HepG2 (cell line): Measurements from ENCODE around the gene SPTB. TPM values are rescaled to one million over a fixed set of nuclear protein-coding genes. Genes with fewer than 3 reads are reported as not detected.

Experiments used
- ATAC-seq: fragments of 200-7000 bp; cut with Tn5 transposase; 3 replicates; pipeline ENCODE4 v1.9.1; 2020; ENCODE audit warnings: mild to moderate bottlenecking, moderate library complexity
- BruUV-seq: library from RNA; stranded (reverse); fragments of 400-500 nt; replicated peaks from 2 replicates; lab custom pipeline; 2021; lab: Mats Ljungman, UMichigan
- CTCF ChIA-PET: fragments of 300-600 bp; formaldehyde crosslinking; extraction: SDS; loops from one replicate; lab custom pipeline; 2021; ENCODE audit warnings: low total read pairs, inconsistent platforms, low intra/inter-chr PET ratio; lab: Yijun Ruan, JAX
- POLR2A ChIA-PET: fragments of 350-600 bp; sonication (Branson Sonifier 250); formaldehyde crosslinking; loops from one replicate; lab custom pipeline; 2020; ENCODE audit warnings: antibody characterized with exemption, inconsistent platforms; lab: Yijun Ruan, JAX
- DNase-seq: peaks from one replicate; pipeline ENCODE4 v3.0.0-alpha.2; 2015; ENCODE audit warnings: low spot score
- FAIRE-seq: peaks from 3 replicates; lab custom pipeline; 2011; peaks lifted over from hg19 to GRCh38; lab: Jason Lieb, UNC
- H2AFZ ChIP-seq: one replicate; pipeline ENCODE4 v1.6.1; 2011; ENCODE audit warnings: low read length, inconsistent platforms
- H3K27ac ChIP-seq: fragments of 300-600 bp; 3 replicates; pipeline ENCODE4 v1.8.0; 2011; ENCODE audit warnings: mixed run types, mild to moderate bottlenecking, mixed read lengths, low read length, inconsistent platforms; ENCODE audit not compliant: insufficient read depth; ENCODE audit errors: extremely low read length
- H3K27me3 ChIP-seq, 2 experiments: fragments of 200-600 bp in 1 of 2; 2 replicates in 1 of 2; 3 replicates in 1 of 2; pipeline versions ENCODE4 v1.6.0 to v1.8.0; 2011; ENCODE audit warnings: low read length in 2 of 2, mild to moderate bottlenecking in 2 of 2, moderate library complexity in 2 of 2, inconsistent platforms in 1 of 2; ENCODE audit not compliant: insufficient read depth in 2 of 2, control insufficient read depth in 1 of 2
- H3K36me3 ChIP-seq, 2 experiments: fragments of 200-600 bp in 1 of 2; replicated peaks in 1 of 2; 2 replicates in 1 of 2; 3 replicates in 1 of 2; pipeline versions ENCODE4 v1.5.1 to v1.8.0; 2011; ENCODE audit warnings: low read length in 2 of 2, inconsistent platforms in 1 of 2; ENCODE audit not compliant: insufficient read depth in 2 of 2, control insufficient read depth in 1 of 2
- H3K4me1 ChIP-seq: 2 replicates; pipeline ENCODE4 v1.5.1; 2012; ENCODE audit warnings: low read length, inconsistent platforms; ENCODE audit not compliant: insufficient read depth
- H3K4me2 ChIP-seq: 2 replicates; pipeline ENCODE4 v1.6.0; 2011; ENCODE audit warnings: low read depth, low read length, inconsistent platforms
- H3K4me3 ChIP-seq, 3 experiments: fragments of 200-600 bp in 1 of 3; sonication (generic), shearing (Covaris generic) in 1 of 3; replicated peaks in 1 of 3; 2 replicates each; pipeline ENCODE4 v1.5.1; 2011 to 2016; ENCODE audit warnings: low read length in 3 of 3, inconsistent platforms in 2 of 3, low read depth in 2 of 3, mild to moderate bottlenecking in 2 of 3, control low read depth in 1 of 3, mixed read lengths in 1 of 3; ENCODE audit not compliant: insufficient read depth in 1 of 3
- H3K79me2 ChIP-seq: one replicate; pipeline ENCODE4 v1.6.1; 2011; ENCODE audit warnings: low read length, inconsistent platforms; ENCODE audit not compliant: insufficient read depth
- H3K9ac ChIP-seq: 2 replicates; pipeline ENCODE4 v1.6.0; 2011; ENCODE audit warnings: mild to moderate bottlenecking, low read depth, low read length, inconsistent platforms; ENCODE audit not compliant: insufficient read depth
- H3K9me3 ChIP-seq: 2 replicates; pipeline ENCODE4 v1.5.1; 2012; ENCODE audit warnings: mild to moderate bottlenecking, low read length
- H4K20me1 ChIP-seq: 2 replicates; pipeline ENCODE4 v1.6.0; 2011; ENCODE audit warnings: inconsistent platforms, mild to moderate bottlenecking, low read length, moderate library complexity; ENCODE audit not compliant: insufficient read depth
- SOX13 ChIP-seq, 3 experiments: fragments of 450-650 bp in 1 of 3; sonication (generic) in 1 of 3; formaldehyde crosslinking in 1 of 3; IDR thresholded peaks in 2 of 3; conservative IDR thresholded peaks in 1 of 3; 2 replicates each; pipeline versions ENCODE4 v1.5.0 to v1.6.1; 2016 to 2020; ENCODE audit warnings: antibody characterized with exemption in 1 of 3, mild to moderate bottlenecking in 1 of 3, missing compliant biosample characterization in 1 of 3, missing genetic modification reagents in 1 of 3, moderate library complexity in 1 of 3
- SOX5 ChIP-seq: IDR thresholded peaks from 2 replicates; pipeline ENCODE4 v1.6.1; 2016; ENCODE audit warnings: borderline replicate concordance
- SRY ChIP-seq: sonication (generic); formaldehyde crosslinking; IDR thresholded peaks from 2 replicates; pipeline ENCODE4 v1.8.0; 2022; ENCODE audit warnings: mild to moderate bottlenecking, missing genetic modification reagents
- ZNF652 ChIP-seq: IDR thresholded peaks from 2 replicates; pipeline ENCODE4 v1.6.1; 2016; ENCODE audit warnings: low read depth, borderline replicate concordance
- WGBS: methylation state at CpG from one replicate; pipeline ENCODE4 v1.1.6; 2017; ENCODE audit warnings: low lambda C conversion rate; 5-methylcytosine and 5-hydroxymethylcytosine counted together
- in situ Hi-C: cut with HindIII; loops from 2 replicates; pipeline ENCODE4 v1.10.0; 2017; ENCODE audit warnings: low pct_unique_long_range_greater_than_20kb; ENCODE audit not compliant: extremely low pct_ligation_motif_present
- intact Hi-C: fragments of 100-400 bp; cut with micrococcal nuclease; formaldehyde crosslinking; loops from one replicate; pipeline ENCODE4 v1.10.0; 2022; ENCODE audit not compliant: unreplicated experiment
- polyA plus RNA-seq, 8 experiments: library from polyadenylated mRNA; depleted of rRNA in 3 of 8; stranded (reverse) in 7 of 8; unstranded in 1 of 8; fragments of >200 nt; fragmentation: Illumina TruSeq in 4 of 8; extraction: Trizol in 4 of 8; gene quantifications; 2 replicates each; pipeline versions ENCODE4 v1.2.1 to v1.2.3, GENCODE V29; 2011 to 2016; ENCODE audit warnings: low read depth in 4 of 8, missing spikeins in 1 of 8, mixed read lengths in 1 of 8; ENCODE audit not compliant: insufficient read depth in 1 of 8
- total RNA-seq, 5 experiments: library from RNA; depleted of rRNA; stranded (reverse); fragments of >200 nt; fragmentation: Illumina TruSeq; extraction: Trizol; gene quantifications; 2 replicates each; pipeline ENCODE4 v1.2.3, GENCODE V29; 2016; ENCODE audit warnings: low read depth in 1 of 5
- TF ChIP-seq, protein P1 (sequence below): sonication (generic); formaldehyde crosslinking; IDR thresholded peaks from 2 replicates; pipeline ENCODE4 v1.5.0; 2020; ENCODE audit warnings: missing genetic modification reagents, mild to moderate bottlenecking, borderline replicate concordance
- TF ChIP-seq, protein P2 (sequence below): sonication (generic); formaldehyde crosslinking; IDR thresholded peaks from 2 replicates; pipeline ENCODE4 v1.4.0; 2020; ENCODE audit warnings: missing genetic modification reagents, borderline replicate concordance

Gene SPTB
- total and polyA plus RNA-seq, 2 of the 13 experiments (the other 11 are each of a cell fraction or from before 2014, with no cell fraction given) = 0.01 to 0.02 TPM

DNA sequence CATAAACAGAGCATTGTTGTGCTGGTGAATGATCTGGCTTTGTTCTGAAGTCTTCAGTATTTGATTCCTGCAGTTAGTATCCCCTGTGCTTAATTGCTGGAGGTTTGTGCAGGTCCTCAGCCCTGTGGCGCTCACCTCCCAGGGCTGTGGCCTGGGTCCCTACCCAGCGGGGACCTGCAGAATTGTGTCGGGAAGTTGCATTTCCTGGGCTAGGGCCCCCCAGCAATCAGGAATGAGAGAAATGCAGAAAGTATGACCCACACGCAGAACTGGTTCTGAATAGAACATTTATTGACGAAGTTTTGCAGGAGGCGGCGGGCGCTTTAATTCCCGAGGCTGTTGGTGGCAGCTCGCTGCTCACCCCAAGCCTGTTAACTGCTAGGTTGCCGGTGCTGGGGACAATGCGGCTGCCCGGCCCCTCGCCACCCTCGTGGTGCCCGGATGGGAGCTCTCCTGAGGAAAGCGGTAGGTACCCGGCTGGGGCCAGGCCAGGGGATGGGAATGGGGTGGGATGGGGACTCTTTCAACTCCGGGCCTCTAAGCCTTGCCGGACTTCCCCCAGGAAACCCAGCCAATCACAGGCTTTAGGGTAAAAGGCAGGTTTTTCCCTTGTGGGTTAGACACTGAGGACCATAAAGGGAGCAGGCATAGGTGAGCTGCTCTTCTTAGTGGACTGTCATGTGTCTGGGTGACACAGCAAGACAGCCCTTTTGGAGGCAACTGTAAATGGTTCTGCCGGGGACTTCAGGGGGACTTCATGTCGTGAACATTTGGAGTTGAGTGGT lies 163.9 kb downstream of the SPTB start (continued):
- TF ChIP-seq, protein P1, sequence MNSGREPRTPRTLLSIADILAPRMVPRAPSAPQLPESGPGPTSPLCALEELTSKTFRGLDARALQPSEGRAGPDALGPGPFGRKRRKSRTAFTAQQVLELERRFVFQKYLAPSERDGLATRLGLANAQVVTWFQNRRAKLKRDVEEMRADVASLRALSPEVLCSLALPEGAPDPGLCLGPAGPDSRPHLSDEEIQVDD = no peak

DNA sequence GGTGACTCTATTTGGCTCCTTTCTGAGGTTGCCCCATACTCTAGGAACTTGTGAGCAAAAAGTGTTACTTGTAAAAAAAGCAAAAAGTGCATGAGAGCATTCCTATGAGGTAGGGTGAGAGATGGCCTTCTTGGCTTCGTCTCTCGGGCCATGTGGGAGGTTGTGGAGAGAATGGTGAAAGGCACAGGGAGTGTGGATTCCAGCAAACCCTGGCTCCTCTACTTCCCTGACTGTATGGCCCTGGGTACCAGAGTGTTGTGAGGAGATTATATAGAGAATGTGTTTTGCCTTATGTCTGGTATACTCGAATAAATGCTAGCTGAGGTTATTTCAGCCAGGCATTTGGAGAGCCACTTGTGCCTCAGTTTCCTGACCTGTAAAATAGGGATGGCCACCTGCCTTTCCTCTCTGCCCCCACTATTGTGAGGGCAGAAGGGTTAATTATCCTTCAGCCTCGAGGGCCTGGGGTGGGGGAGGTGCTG lies 164.5 kb downstream of the SPTB start:
- no peak for ATAC-seq
- DNase-seq = no peak
- no peak overlapping the region for H3K4me3 ChIP-seq
- peaks cover 30% of the 10 kb centered on the region for H3K4me1 ChIP-seq
- no peak overlapping the region for H2AFZ ChIP-seq
- ChIA-PET POLR2A (no interaction called here), CTCF (no interaction called here)
- no peaks in the 10 kb centered on the region for H4K20me1 ChIP-seq
- H3K27ac ChIP-seq = no peak overlapping the region
- BruUV-seq = no TSS peak
- intact Hi-C loops = no loop called here
- H3K36me3 ChIP-seq = peaks cover 0 to 3% of the 10 kb centered on the region in 2 experiments; a peak in 1 of 5 replicates
- peaks cover 13% of the 10 kb centered on the region for H3K9me3 ChIP-seq
- TF ChIP-seq SRY (CRISPR knock-in tag) (no peak), SOX13 (IDR thresholded peaks at IDR 0.05) (no peak), SOX13 (CRISPR knock-in tag; conservative IDR thresholded peaks at IDR 0.05 in 1 of 2, IDR thresholded peaks at IDR 0.05 in 1 of 2) (0 out of 4 replicates have a peak, but pooled peaks of 1 of the 2 experiments have one; percentile 37), SOX5 (CRISPR knock-in tag) (0 out of 2 replicates have a peak, but pooled peaks have one; percentile 20), ZNF652 (CRISPR knock-in tag) (peak; percentile 70)
- TF ChIP-seq, protein P2, sequence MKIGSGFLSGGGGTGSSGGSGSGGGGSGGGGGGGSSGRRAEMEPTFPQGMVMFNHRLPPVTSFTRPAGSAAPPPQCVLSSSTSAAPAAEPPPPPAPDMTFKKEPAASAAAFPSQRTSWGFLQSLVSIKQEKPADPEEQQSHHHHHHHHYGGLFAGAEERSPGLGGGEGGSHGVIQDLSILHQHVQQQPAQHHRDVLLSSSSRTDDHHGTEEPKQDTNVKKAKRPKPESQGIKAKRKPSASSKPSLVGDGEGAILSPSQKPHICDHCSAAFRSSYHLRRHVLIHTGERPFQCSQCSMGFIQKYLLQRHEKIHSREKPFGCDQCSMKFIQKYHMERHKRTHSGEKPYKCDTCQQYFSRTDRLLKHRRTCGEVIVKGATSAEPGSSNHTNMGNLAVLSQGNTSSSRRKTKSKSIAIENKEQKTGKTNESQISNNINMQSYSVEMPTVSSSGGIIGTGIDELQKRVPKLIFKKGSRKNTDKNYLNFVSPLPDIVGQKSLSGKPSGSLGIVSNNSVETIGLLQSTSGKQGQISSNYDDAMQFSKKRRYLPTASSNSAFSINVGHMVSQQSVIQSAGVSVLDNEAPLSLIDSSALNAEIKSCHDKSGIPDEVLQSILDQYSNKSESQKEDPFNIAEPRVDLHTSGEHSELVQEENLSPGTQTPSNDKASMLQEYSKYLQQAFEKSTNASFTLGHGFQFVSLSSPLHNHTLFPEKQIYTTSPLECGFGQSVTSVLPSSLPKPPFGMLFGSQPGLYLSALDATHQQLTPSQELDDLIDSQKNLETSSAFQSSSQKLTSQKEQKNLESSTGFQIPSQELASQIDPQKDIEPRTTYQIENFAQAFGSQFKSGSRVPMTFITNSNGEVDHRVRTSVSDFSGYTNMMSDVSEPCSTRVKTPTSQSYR = peak; percentile 77; the same call in 1 of the 2 replicates
- H3K4me2 ChIP-seq = no peak overlapping the region
- WGBS = 76% methylated on average over 4 of the region's 4 CpGs
- in situ Hi-C loops = no loop called here
- no peak for FAIRE-seq
- no peaks in the 10 kb centered on the region for H3K27me3 ChIP-seq
- H3K9ac ChIP-seq = no peak overlapping the region
- peaks cover 33% of the 10 kb centered on the region for H3K79me2 ChIP-seq
